Peyer's patch (tissue), 4 donors: ENCODE data around the gene TRAFD1. TPM values are rescaled to one million over a fixed set of nuclear protein-coding genes. Genes with fewer than 3 reads are reported as not detected.
A peak's percentile ranks its signal among the peaks of the same experiment; 100 is the strongest.

Experiments used
- DNase-seq, 3 donors: peaks; one replicate each; pipeline ENCODE4 v3.0.0-alpha.2; 2017 to 2019
- H3K27ac ChIP-seq, 4 donors: fragments of 200-600 bp; sonication (generic); one replicate each; pipeline ENCODE4 v1.5.1; 2016 to 2019
- H3K27me3 ChIP-seq, 2 donors: fragments of 200-600 bp; sonication (generic); one replicate each; pipeline ENCODE4 v1.5.1; 2019
- H3K36me3 ChIP-seq, 3 donors: fragments of 200-600 bp; sonication (generic); one replicate each; pipeline ENCODE4 v1.5.1; 2016 to 2019
- H3K4me1 ChIP-seq, 4 donors: fragments of 200-600 bp; sonication (generic); one replicate each; pipeline ENCODE4 v1.5.1; 2016 to 2019
- H3K4me3 ChIP-seq, 4 donors: fragments of 200-600 bp; sonication (generic); 1 replicate in 3 of 4; 2 replicates in 1 of 4; pipeline ENCODE4 v1.5.1; 2016 to 2019; ENCODE audit warnings: mild to moderate bottlenecking in 1 of 4
- H3K9me3 ChIP-seq, 4 donors: fragments of 200-600 bp; sonication (generic); one replicate each; pipeline ENCODE4 v1.5.1; 2016 to 2019; ENCODE audit warnings: mild to moderate bottlenecking in 1 of 4
- POLR2A ChIP-seq, 2 donors: fragments of 450-650 bp; IDR thresholded peaks; one replicate each; pipeline ENCODE4 v1.5.1; 2017; ENCODE audit warnings: antibody characterized with exemption in 2 of 2, mild to moderate bottlenecking in 2 of 2, moderate library complexity in 2 of 2
- total RNA-seq, 4 donors: library from RNA; depleted of rRNA; stranded (reverse); fragments of >200 nt; gene quantifications; one replicate each; pipeline ENCODE4 v1.1.0, GENCODE V29; 2016
- TF ChIP-seq, protein P1 (sequence below), 6 experiments: fragments of 450-650 bp in 4 of 6; fragments of 200-600 bp in 2 of 6; sonication (generic) in 1 of 6; IDR thresholded peaks; one replicate each; pipeline ENCODE4 v1.5.1; 2017 to 2019; ENCODE audit warnings: antibody characterized with exemption in 6 of 6, mild to moderate bottlenecking in 3 of 6, moderate library complexity in 1 of 6

The TRAFD1 gene
- total RNA-seq, 4 donors from 2014 or later: 19.4 to 95.7 (median 30.5) TPM

DNA sequence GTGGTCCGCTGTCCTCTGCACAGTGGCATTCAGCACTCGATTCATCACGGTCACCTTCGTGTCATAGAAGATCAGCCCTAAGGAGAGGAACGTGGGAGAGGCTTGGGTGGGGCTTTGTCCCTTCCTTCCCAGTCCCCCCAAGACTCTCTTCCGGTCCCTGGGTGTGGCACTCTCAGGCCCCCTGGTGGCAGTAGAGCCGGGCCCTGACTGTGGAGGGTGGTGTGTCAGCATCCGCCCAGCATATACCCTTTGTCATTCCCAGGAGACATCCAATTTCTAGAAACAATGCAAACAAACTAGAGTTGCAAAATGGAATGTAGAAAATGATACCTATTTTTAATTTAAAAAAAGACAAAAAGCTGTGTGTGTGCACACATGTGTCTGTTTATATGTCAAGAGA, 45.0 kb downstream of the TRAFD1 start:
- Histone ChIP-seq H3K4me1 (no peaks in the 10 kb centered on the region), H3K27me3 (no peaks in the 10 kb centered on the region), H3K4me3 (no peak overlapping the region), H3K27ac (no peak overlapping the region), H3K36me3 (peaks cover 0 to 51% (median 0%) of the 10 kb centered on the region in 3 donors), H3K9me3 (no peaks in the 10 kb centered on the region)
- TF ChIP-seq POLR2A (IDR thresholded peaks at IDR 0.05): no peak
- TF ChIP-seq, protein P1, sequence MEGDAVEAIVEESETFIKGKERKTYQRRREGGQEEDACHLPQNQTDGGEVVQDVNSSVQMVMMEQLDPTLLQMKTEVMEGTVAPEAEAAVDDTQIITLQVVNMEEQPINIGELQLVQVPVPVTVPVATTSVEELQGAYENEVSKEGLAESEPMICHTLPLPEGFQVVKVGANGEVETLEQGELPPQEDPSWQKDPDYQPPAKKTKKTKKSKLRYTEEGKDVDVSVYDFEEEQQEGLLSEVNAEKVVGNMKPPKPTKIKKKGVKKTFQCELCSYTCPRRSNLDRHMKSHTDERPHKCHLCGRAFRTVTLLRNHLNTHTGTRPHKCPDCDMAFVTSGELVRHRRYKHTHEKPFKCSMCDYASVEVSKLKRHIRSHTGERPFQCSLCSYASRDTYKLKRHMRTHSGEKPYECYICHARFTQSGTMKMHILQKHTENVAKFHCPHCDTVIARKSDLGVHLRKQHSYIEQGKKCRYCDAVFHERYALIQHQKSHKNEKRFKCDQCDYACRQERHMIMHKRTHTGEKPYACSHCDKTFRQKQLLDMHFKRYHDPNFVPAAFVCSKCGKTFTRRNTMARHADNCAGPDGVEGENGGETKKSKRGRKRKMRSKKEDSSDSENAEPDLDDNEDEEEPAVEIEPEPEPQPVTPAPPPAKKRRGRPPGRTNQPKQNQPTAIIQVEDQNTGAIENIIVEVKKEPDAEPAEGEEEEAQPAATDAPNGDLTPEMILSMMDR (IDR thresholded peaks at IDR 0.05): peak in 4 of 6 experiments; percentile 19 to 35 (median 22)
- DNase-seq: no peak

DNA sequence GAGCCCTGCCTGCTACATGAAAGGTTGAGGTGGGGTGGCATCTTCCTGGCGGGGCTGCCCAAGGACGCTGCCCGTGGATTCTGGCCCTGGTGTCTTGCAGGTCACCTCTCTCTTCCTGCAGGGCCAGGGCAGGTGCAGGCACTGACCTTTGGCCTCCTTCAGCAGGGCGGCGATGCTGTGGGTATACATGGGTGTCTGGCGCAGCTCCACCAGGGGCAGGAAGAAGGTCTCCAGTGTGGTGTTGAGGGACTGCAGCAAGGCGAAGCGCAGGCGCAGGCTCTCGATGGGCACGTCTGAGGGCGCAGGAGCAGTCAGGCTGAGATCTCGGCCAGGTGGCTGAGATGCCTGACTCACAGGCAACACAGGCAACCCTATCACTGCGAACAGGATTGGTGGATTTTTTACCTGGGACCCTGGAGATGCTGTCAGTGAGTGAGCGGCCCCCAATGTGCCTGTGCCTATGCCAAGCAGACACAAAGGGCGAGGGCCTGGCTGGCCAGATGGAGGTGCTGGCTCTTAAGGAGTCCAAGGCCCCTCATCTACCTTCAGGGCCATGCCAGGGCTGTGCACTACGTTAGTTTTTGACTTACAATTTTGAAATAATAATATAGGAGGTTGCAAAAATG, 45.7 kb downstream of the TRAFD1 start:
- no peak for DNase-seq
- TF ChIP-seq, protein P1 (IDR thresholded peaks at IDR 0.05): no peak
- no peak for TF ChIP-seq POLR2A (IDR thresholded peaks at IDR 0.05)
- no peaks in the 10 kb centered on the region for H3K27me3 ChIP-seq

DNA sequence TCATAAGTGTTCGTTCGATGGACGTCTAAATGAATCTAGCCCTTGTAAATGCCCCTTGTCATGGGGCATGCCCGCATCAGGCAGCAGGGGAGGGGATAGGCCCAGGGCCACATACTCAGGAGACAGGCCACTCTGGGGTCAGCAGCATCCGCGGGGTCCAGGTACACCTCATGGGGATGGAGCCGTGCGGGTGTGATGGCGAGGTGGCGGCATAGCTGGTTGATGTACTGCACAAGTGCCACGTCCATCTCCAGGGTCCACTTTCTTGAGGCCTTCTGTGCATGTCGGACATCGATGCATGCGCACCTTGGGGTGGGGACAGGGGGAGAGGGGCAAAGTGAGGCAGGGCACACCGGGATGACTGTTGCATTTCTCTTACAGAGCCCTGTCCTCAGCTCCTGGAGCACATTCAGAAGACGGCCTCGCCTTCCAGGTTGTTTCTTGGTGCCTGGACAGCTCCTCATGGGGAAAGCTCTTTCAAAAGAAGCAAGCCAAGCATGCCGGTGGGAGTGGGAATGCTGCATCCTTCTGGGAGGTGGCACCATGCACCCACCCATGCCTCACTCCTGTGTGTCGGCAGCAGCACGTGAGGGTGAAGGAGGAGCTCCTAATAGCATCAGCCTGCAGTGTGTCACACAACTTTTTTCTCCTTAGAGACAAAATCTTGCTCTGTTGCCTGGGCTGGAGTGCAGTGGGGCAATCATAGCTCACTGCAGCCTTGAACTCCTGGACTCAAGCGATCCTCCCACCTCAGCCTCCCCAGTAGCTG, 47.4 kb downstream of the TRAFD1 start:
- Histone ChIP-seq H3K36me3 (peaks cover 0 to 68% (median 0%) of the 10 kb centered on the region in 3 donors), H3K4me1 (no peaks in the 10 kb centered on the region), H3K27ac (no peak overlapping the region), H3K9me3 (no peaks in the 10 kb centered on the region), H3K27me3 (no peaks in the 10 kb centered on the region), H3K4me3 (no peak overlapping the region)
- no peak for DNase-seq
- no peak for TF ChIP-seq POLR2A (IDR thresholded peaks at IDR 0.05)
- TF ChIP-seq, protein P1 (IDR thresholded peaks at IDR 0.05): no peak

More for the DNA sequence above, 45.7 kb downstream of the TRAFD1 start:
- Histone ChIP-seq H3K4me1 (no peaks in the 10 kb centered on the region), H3K27ac (no peak overlapping the region), H3K36me3 (peaks cover 0 to 58% (median 0%) of the 10 kb centered on the region in 3 donors), H3K9me3 (no peaks in the 10 kb centered on the region), H3K4me3 (no peak overlapping the region)

DNA sequence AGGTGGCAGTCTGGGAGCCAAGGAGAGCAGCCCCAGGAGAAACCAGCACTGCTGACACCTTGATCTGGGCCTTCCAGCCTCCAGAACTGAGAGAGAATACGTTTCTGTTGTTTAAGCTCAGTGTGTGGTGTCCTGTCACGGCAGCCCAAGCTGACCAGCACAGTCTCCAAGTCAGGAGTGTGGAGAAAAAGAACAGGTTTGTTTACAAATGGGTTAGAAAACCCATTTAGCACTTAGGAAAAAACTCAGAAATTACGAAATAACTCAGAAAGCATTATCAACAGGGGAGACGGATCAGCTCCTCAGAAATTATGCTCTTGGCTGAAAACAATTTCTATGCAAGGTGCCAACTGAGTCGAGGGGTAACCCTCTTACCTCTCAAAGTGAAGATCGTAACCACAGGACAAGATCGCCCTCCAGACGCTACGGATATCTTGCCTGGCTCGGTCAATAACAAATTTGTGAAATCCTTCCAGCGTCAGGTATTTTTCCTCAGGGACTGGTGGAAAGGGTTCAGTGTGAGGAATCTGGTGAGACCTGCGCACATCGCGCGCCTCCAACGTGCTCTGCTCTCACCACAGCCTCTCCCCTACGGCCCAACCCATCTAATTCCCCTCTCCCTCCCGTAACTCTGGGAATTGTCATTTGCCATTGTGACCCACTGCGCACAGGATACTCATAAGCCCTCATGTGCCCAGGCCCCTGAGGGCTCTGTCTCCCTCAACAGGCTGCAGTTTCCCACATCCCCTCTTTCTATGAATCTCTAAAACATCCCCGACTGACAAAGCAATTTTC, 50.2 kb downstream of the TRAFD1 start:
- DNase-seq: no peak
- H3K4me1 ChIP-seq: no peaks in the 10 kb centered on the region
- H3K4me3 ChIP-seq: no peak overlapping the region
- no peaks in the 10 kb centered on the region for H3K27me3 ChIP-seq
- H3K36me3 ChIP-seq: peaks cover 0 to 81% (median 0%) of the 10 kb centered on the region in 3 donors
- TF ChIP-seq, protein P1 (IDR thresholded peaks at IDR 0.05): no peak
- no peak for TF ChIP-seq POLR2A (IDR thresholded peaks at IDR 0.05)
- no peaks in the 10 kb centered on the region for H3K9me3 ChIP-seq
- H3K27ac ChIP-seq: no peak overlapping the region

DNA sequence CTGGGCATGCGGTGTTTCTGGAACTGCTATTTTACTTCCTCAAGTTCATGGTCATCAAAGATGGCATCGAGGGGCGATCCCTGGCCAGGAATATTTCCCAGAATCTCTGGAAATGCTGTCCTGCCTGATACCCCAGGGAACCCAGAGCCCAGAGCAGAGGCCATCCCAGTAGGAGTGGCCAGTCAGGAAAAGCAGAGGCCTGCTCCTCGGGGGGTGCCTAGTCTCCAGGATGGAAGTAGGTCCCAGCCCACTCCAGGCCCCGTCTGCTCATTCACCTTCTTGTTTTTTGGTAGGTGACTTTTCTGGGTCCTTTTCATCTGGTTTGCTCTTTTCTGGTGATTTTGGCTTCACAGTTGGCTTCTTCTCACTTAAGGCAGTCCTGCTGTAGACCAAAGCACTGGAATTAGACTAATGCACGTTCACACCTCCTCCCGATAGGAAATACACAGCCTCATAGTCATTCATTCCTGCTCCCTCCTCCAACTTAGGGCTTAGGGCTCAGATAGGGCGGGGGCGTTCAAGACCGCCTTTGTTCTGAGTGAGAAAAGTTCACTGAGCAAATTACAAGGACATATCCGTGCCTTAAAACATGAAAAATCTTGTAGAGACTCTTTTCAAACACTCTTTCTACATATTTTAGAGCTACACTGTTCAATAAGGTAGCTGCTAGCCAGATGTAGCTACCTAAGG, 51.1 kb downstream of the TRAFD1 start:
- Histone ChIP-seq H3K4me1 (no peaks in the 10 kb centered on the region), H3K27ac (no peak overlapping the region), H3K4me3 (no peak overlapping the region), H3K9me3 (no peaks in the 10 kb centered on the region), H3K36me3 (peaks cover 0 to 81% (median 0%) of the 10 kb centered on the region in 3 donors), H3K27me3 (no peaks in the 10 kb centered on the region)
- peak in 1 of 3 donors; percentile 8 for DNase-seq
- TF ChIP-seq POLR2A (IDR thresholded peaks at IDR 0.05): no peak
- TF ChIP-seq, protein P1 (IDR thresholded peaks at IDR 0.05): no peak
